Fibroblast of villous mesenchyme (primary cell): ENCODE results near the gene MDN1. TPM values are rescaled to one million over a fixed set of nuclear protein-coding genes. Genes with fewer than 3 reads are reported as not detected.
"Not testable (repeated sequence)": the region's sequence is repeated elsewhere in the genome, so short reads cannot be mapped to it uniquely, and the experiment has no call there.

Source experiments
- DNase-seq: peaks from one replicate; pipeline ENCODE4 v3.0.0-alpha.2; 2010; ENCODE audit warnings: low read depth
- H3K4me3 ChIP-seq: 2 replicates; pipeline ENCODE4 v1.5.1; 2011; ENCODE audit warnings: low read depth, mild to moderate bottlenecking, low read length
- total RNA-seq: library from RNA; depleted of rRNA; stranded (reverse); fragments of >200 nt; gene quantifications from 2 replicates; pipeline ENCODE4 v1.2.3, GENCODE V29; 2012
- TF ChIP-seq, protein P1 (sequence below): IDR thresholded peaks from 2 replicates; pipeline ENCODE4 v1.5.1; 2012; ENCODE audit warnings: low read depth, mild to moderate bottlenecking, low read length; ENCODE audit not compliant: insufficient read depth

Gene MDN1
- total RNA-seq, 1 donor, result 27.2 TPM

GRCh38 chr6:89650579-89650978, 169.0 kb downstream of the MDN1 start:
- no peak overlapping the region for H3K4me3 ChIP-seq
- no peak for DNase-seq
- TF ChIP-seq, protein P1, sequence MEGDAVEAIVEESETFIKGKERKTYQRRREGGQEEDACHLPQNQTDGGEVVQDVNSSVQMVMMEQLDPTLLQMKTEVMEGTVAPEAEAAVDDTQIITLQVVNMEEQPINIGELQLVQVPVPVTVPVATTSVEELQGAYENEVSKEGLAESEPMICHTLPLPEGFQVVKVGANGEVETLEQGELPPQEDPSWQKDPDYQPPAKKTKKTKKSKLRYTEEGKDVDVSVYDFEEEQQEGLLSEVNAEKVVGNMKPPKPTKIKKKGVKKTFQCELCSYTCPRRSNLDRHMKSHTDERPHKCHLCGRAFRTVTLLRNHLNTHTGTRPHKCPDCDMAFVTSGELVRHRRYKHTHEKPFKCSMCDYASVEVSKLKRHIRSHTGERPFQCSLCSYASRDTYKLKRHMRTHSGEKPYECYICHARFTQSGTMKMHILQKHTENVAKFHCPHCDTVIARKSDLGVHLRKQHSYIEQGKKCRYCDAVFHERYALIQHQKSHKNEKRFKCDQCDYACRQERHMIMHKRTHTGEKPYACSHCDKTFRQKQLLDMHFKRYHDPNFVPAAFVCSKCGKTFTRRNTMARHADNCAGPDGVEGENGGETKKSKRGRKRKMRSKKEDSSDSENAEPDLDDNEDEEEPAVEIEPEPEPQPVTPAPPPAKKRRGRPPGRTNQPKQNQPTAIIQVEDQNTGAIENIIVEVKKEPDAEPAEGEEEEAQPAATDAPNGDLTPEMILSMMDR, result no peak

GRCh38 chr6:89649682-89650081, 169.9 kb downstream of the MDN1 start:
- no peak overlapping the region for H3K4me3 ChIP-seq
- TF ChIP-seq, protein P1, result no peak
- DNase-seq, result no peak

- no peak for DNase-seq
- no peak overlapping the region for H3K4me3 ChIP-seq
- TF ChIP-seq, protein P1, result no peak
Measured at GRCh38 chr6:89644864-89645263, 174.7 kb downstream of the MDN1 start.

DNA sequence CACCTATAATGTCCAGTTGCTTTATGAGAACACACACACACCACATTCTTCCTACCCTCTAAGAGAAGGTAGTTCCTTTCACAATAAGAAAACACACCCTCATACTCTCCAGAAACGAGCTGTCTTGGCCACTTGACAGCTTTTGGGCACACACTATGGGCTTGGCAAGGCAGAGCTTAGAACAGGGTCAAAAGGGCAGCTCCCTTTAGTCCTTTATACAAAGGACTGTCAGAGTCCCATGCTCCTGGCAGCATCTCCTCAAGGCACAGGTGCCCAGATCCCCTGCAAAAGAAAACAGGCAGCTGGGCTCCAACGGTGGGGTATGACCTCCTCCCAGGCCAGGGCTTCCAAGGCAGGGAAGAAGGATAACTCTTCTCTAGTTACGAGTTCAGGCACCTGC, 176.2 kb downstream of the MDN1 start:
- H3K4me3 ChIP-seq, result no peak overlapping the region
- DNase-seq, result no peak
- TF ChIP-seq, protein P1, result no peak

DNA sequence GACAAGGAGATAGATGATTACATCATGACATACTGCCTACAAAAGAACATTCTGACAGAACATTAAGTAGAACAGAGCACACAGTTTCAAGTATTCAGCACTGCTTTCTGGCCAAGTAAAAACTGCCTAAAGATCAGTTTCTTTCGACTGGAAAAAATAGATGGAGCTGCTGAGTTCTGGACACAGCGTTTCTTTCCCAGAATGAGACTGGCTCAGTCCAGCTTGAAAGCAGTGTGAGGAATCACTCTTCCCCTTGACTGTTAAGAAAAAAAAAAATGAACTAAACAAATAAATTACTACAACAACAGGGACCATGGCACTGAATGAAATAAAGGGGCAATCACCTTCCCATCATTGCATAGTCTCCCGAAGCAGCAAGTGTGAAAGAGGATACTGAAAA, 176.6 kb downstream of the MDN1 start:
- TF ChIP-seq, protein P1, result no peak
- H3K4me3 ChIP-seq, result no peak overlapping the region
- no peak for DNase-seq

DNA sequence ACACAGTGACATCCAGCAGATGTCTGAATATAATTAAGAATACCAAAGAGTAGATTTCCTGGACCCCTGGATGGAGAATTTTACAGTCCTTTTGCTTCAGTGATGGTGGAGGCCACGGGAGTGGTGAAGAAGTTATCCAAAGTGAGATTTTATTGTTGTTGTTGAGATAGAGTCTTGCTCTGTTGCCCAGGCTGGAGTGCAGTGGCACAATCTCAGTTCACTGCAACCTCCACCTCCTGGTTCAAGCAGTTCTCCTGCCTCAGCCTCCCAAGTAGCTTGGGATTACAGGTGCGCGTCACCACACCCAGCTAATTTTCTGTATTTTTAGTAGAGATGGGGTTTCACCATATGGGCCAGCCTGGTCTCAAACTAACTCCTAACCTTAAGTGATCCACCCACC, 178.0 kb downstream of the MDN1 start:
- H3K4me3 ChIP-seq, DNase-seq: not testable (repeated sequence)

DNA sequence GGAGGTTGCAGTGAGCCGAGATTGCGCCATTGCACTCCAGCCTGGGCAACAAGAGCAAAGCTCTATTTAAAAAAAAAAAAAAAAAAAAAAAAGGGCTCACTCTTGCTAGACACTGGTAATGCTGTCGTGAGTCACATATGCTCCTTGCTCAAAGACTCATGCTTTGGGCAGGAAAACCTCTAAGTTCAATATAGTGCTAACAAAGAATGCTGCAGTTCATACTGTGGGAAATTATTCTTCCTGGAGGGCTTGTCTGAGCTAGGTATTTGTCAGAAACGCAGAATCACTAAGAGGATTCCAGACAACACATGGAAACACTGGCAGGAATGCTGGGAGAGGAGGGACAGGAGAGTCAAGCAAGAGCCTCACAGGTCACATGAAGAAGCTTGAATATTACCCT, 178.8 kb downstream of the MDN1 start:
- H3K4me3 ChIP-seq, result no peak overlapping the region
- TF ChIP-seq, protein P1, result no peak
- DNase-seq, result no peak
